SW 1271 (cell line): ENCODE measurements around the gene HPCAL4.

Source experiments
- DNase-seq, 2 experiments: peaks; one replicate each; lab custom pipeline; 2025; lab: John Stamatoyannopoulos, UW

The HPCAL4 gene

DNA sequence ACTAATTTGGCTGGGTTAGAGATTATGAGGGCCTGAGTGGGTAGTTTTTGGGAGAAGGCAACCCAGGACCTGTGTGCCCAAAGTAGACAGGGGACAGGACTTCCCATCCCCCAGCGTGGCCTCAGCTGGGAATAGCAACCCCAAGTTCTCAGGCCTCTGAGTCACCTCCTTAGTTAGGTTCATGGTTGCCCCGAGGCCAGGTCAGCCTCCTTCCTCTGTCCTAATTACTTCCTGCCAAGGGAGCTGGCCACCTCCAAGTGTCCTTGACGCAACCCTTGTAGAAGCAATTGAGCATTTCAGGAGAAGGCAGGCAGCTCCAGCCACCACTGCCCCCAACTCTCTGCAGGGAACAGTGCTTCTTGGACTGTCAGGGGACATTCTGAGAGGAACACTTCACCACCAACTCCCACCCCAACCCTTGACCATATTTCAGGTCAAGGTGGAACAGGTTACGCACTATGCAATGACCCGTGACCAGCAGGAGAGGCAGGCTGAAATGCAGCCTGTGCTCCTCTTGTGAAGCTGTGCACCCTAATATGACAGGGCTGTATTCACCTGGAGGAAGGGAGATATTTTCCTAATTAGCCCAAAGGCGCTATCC, 14.2 kb downstream of the HPCAL4 start:
- no peak for DNase-seq

GRCh38 chr1:39675220-39675619, 16.0 kb downstream of the HPCAL4 start:
- DNase-seq: no peak

DNA sequence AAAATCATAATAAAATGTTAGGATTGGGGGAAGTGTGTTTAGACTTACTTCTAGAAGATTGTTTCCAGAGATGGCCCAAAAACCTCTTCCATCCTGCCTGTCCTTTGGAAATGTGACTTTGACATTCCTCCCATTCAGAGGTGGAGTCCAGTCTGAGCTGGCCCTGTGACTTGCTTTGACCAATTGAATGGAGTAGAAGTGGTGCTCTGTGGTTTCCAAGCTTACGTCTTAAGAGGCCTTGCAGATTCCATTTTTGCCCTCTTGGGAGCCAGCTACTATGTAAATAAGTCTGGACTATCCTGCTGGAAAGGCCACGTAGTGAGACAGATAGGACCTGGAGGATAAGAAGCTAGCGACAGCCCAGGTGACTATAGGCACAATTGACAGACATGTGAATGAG, 18.0 kb downstream of the HPCAL4 start:
- DNase-seq: no peak

GRCh38 chr1:39672551-39672947, 18.7 kb downstream of the HPCAL4 start:
- DNase-seq: no peak

DNA sequence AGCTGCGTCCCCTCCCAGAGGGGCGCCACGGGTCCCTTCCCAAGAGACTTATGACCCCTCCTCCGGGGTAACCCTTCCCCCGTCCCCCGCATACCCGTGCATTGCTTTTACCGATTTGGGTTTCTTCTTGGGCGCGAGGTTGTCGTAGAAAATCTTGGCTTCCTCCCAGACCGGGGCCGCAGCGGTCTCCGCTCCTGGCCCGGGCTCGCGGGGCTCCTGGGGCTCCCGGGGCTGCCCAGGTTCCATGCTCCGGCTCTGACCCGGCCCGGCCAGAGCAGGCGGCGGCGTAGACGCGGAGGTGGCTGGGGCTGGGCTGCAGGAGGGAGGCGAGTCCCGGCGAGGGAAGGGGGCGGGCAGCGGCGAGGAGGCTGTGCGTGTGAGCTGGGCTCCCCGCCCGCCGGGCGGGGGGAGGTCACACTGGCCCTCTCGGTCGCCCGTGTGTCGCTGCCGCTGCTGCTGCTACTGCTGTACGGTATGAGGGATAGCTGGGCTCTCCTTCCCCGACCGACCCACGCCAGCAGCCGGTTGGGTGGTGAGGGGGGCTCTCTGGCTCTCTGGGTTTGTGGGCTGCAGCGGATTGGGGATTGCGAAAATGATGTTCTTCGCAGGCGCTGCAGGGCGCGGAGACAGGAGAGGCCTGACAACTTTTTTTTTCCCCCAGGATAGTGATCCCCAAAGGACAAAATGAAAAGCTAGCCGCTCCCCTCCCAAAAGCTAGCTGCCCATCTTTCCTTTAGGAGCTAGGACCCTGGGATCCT, 19.3 kb downstream of the HPCAL4 start, which contains the start of gene NT5C1A:
NT5C1A (minus strand) TSS at position 315 of the 758 bp plus-strand sequence; CDS start at position 246, 69 bp downstream.
- no peak for DNase-seq

DNA sequence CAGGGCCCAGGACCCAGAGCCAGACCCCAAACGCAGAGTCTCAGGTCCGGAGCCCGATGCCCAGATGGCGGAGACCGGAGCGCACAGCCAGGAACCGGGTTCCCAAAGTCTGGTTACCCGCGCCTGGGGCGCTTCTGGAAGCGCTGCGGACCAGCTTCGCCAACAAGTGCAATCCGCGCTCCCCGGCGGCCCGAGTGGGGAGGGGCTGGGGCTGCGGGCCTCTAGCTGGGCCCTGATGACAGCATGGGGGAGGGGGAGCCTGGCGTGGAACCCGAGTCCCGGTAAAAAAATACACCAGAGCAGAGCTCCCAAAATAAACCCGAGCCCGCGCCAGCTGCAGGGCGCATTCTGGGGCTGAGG, 19.8 kb downstream of the HPCAL4 start:
- no peak for DNase-seq

- DNase-seq: no peak
These were observed 20.5 kb downstream of the HPCAL4 start for GRCh38 chr1:39670689-39671088.

- DNase-seq: no peak
These were observed 22.3 kb downstream of the HPCAL4 start for GRCh38 chr1:39668894-39669293.

DNA sequence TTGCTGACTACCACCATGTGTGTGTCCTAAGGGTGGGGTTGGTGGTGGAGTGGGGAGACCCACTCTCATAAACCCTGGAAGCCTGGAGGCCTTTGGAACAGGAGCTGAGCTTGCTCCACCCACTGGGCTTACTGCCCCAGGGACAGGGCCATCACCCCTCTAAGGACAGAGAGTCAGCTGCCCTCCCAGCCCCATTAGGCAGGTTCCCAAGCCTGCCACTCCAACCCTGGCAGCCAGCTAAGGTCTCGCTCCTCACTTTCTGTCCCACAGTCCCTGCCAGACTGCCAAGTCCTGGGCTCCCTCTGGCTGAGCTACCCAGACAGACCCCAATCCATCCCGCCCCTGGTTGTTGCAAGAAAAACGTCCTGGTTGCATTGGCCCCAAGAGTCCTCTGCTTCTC, 23.1 kb downstream of the HPCAL4 start:
- DNase-seq: no peak

DNA sequence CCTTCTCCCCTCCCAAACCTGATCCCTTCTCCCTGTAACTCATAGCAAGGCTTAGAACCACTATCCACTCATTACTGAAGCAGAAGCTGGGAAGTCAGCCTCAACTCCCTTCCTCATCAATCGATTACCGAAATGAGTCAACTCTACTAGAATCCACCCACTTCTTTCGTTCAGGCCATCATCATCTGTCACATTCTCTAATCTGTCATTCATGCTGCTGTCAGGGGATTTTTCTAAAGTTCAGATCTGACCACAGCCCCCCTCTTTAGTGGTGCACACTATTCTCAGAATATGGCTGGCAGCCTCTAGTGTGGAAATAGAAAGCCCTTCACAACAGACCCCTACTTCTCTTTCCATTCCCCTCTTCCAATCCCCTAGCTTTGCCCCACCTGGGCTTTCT, 24.5 kb downstream of the HPCAL4 start:
- DNase-seq: no peak

DNA sequence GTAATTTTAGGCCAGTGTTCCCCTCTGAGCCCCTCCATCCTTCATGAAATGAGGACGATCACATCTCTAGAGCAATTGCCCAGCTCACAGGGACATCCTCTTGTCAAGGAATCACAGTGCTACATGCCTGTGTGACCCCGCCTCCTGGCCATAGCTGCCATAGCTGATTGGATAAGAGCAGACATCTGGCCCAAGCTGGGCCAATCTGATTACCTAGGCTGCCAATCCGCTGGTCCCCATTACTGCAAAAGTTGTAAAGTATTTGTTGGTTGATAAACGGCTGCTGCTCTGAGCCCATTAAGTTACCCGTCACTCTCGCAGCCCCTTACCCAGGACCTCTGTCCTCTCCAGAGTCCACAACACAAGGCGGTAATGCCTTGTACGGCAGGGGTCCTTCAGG, 27.7 kb downstream of the HPCAL4 start:
- no peak for DNase-seq

GRCh38 chr1:39662861-39663260, 28.4 kb downstream of the HPCAL4 start:
- DNase-seq: no peak

DNA sequence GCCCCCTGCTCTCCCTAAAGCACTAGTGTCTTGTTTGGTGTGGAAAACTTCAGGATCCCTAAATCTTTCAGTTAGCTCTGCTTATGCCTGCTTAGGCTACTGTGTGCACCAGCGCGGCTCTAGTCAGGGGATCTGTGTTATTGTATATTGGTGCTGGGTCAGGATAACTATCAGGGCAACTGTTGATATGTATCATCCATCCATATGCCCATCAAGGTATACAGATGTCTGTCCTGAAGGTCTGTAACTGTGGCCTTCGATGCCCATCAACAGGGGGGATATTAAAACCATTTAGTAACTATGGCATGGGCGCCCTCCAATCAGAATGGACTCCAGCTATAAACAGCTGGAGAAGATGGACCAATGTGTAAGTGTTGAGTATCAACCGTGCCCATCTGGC, 31.7 kb downstream of the HPCAL4 start:
- no peak for DNase-seq

- no peak for DNase-seq
These were observed 32.1 kb downstream of the HPCAL4 start for GRCh38 chr1:39659110-39659509.

GRCh38 chr1:39657923-39658485, 33.2 kb downstream of the HPCAL4 start:
- DNase-seq: peak; percentile 19 to 41

DNA sequence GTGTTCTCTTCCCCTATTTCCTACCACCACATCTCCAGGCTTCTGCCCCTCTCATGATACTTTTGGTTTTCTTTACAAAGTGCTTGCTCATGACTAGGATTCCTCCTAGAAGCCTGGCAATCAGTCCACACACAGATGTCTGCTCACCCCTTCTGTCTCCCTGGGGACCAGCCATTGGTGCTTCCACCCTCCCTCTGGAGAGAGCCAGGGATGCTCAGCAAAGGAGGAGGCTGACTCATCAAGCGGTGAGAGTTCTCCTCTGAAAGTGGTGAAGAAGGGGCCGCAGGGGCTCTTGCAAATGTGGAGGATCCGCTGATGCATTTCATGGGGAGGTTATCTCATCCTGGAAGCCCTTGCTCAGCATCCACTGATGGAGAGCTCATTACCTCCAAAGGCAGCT, 33.8 kb downstream of the HPCAL4 start:
- DNase-seq: no peak

DNA sequence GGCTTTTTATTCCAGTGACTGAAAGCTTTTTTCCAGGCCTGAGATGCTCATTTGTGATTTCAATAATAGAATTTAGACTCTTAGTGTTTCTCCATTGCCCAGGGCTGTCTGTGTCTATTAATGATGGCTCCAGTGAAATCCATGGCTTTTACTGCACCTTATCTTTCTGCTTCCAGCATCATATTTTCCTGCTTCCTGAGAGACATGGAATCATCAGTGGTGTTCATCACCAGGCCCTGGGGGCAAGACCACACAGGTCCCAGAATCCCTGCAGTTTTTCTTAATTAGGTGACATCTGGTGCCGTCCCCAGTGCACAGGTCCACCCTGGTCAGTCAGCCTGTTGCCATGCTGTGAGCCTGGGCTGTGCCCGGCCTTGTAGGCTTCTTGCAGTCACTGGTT, 34.8 kb downstream of the HPCAL4 start:
- no peak for DNase-seq

- DNase-seq: no peak
These were observed 35.5 kb downstream of the HPCAL4 start for GRCh38 chr1:39655578-39656268.

- DNase-seq: no peak
These were observed 36.9 kb downstream of the HPCAL4 start for GRCh38 chr1:39654291-39654690.

DNA sequence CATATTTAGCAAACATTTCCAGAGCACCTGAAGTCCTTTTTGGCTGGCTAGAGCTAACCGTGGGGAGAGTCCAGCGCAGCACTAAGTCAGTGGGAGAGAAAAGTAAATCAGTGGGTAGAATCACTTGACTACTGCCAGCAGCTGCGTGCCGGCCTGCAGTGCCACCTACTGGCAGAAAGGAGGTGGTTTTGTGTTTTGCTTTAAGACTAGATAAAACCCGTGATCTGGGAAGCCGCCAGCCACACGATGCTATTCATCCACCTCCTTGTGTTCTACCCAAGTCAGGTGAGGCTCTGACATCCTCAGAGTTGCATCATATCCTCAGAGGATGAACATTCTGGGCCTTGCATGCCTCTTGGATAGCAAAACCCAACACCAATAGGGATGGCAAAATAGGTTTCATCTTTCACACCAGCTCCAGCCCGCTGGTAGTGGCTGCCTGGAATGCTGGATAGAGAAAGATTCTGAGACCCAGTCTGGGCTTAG, 37.6 kb downstream of the HPCAL4 start:
- peak; percentile 9 to 43 for DNase-seq

GRCh38 chr1:39652554-39652953, 38.7 kb downstream of the HPCAL4 start:
- no peak for DNase-seq

DNA sequence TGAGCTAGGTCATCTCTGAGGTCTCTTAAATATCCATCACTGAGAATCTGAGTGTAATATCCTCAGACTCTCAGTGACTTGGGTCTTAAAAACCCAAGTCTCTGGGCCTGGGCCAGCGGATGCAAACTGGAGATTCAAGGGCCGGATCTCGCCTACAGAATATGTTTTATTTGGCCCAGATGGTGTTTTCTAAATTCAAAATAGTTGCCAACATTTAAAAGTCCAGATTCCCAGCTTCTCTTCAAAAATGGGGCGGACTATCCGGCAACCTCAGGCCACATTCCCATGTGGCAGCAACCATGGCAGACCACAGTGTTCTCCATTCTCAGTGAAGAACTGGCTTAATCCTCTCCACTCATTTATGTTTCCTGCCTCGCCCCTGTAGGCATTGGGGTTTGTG, 39.1 kb downstream of the HPCAL4 start:
- no peak for DNase-seq

DNA sequence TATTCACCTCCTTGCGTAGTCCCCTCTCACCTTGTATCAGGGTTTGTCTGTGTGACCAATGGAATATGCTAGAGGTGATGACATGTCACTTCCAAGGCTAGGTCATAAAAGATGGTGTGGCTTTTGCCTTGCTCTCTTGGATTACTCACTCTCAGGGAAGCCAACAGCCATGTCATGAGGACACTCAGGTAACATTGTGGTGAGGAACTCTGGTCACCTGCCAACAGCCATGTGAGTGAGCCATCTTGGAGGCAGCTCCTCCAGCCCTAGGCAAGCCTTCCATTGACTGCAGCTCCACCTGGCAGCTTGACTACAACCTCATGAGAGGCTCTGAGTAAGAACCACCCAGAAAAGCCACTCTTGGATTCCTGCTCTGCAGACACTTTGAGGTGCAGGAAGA, 40.8 kb downstream of the HPCAL4 start:
- no peak for DNase-seq
